Stimulated activated CD8-positive, alpha-beta memory T cell treated with anti-CD3 and anti-CD28 coated beads, Interleukin-2, amount 100 ng/mL, for 1 hour (primary cell): ENCODE data around the gene CALHM2.

Experiments used
- DNase-seq, 2 donors: peaks; one replicate each; pipeline ENCODE4 v3.0.0-alpha.2; 2020; ENCODE audit warnings: low read depth in 2 of 2

Gene CALHM2

GRCh38 chr10:103416436-103417147 lies 35.6 kb downstream of the CALHM2 start:
- peak; percentile 39 to 45 for DNase-seq

- no peak for DNase-seq
Observed at GRCh38 chr10:103415581-103415980, 36.6 kb downstream of the CALHM2 start.

- DNase-seq = no peak
Observed at GRCh38 chr10:103413564-103413963, 38.6 kb downstream of the CALHM2 start.

GRCh38 chr10:103397191-103397825 lies 54.9 kb downstream of the CALHM2 start:
- DNase-seq = no peak

- DNase-seq = no peak
Observed at GRCh38 chr10:103396789-103397087, 55.4 kb downstream of the CALHM2 start.
